Small intestine (tissue), 7 donors: ENCODE measurements around the gene PSAT1. TPM values are rescaled to one million over a fixed set of nuclear protein-coding genes. Genes with fewer than 3 reads are reported as not detected.

Experiments used
- DNase-seq, 2 donors: peaks; one replicate each; pipeline versions ENCODE4 v3.0.0 to v3.0.0-alpha.2; 2013
- FAIRE-seq: peaks from 2 replicates; lab custom pipeline; 2012; peaks lifted over from hg19 to GRCh38; lab: Jason Lieb, UNC
- H3K27ac ChIP-seq, 3 donors: one replicate each; pipeline ENCODE4 v1.5.1; 2013; ENCODE audit warnings: low read length in 2 of 3, mild to moderate bottlenecking in 2 of 3, control low read depth in 1 of 3, inconsistent platforms in 1 of 3, low read depth in 1 of 3, moderate library complexity in 1 of 3
- H3K27me3 ChIP-seq, 3 donors: one replicate each; pipeline ENCODE4 v1.6.1; 2013; ENCODE audit warnings: low read length in 3 of 3, inconsistent platforms in 1 of 3; ENCODE audit not compliant: control insufficient read depth in 3 of 3, insufficient read depth in 3 of 3
- H3K36me3 ChIP-seq, 3 donors: one replicate each; pipeline ENCODE4 v1.6.1; 2013; ENCODE audit warnings: low read length in 3 of 3, inconsistent platforms in 1 of 3, low read depth in 1 of 3, mild to moderate bottlenecking in 1 of 3, moderate library complexity in 1 of 3; ENCODE audit not compliant: control insufficient read depth in 3 of 3, insufficient read depth in 2 of 3
- H3K4me1 ChIP-seq, 3 donors: one replicate each; pipeline ENCODE4 v1.6.1; 2013; ENCODE audit warnings: low read length in 2 of 3, inconsistent platforms in 1 of 3, low read depth in 1 of 3, mild to moderate bottlenecking in 1 of 3, moderate library complexity in 1 of 3; ENCODE audit not compliant: control insufficient read depth in 3 of 3, insufficient read depth in 2 of 3
- H3K4me3 ChIP-seq, 3 donors: one replicate each; pipeline ENCODE4 v1.5.1; 2013; ENCODE audit warnings: low read length in 3 of 3, control low read depth in 1 of 3, inconsistent platforms in 1 of 3, low read depth in 1 of 3, mild to moderate bottlenecking in 1 of 3, moderate library complexity in 1 of 3
- H3K9me3 ChIP-seq, 2 donors: one replicate each; pipeline ENCODE4 v1.6.1; 2013; ENCODE audit warnings: low read depth in 1 of 2, low read length in 1 of 2; ENCODE audit not compliant: control insufficient read depth in 2 of 2, insufficient read depth in 1 of 2
- WGBS, 3 donors: extraction: QIAGEN DNeasy Blood & Tissue Kit; methylation state at CpG; one replicate each; pipeline ENCODE4 v1.1.7; 2013; 5-methylcytosine and 5-hydroxymethylcytosine counted together
- polyA plus RNA-seq, 4 donors: library from polyadenylated mRNA; stranded (reverse) in 3 of 4; unstranded in 1 of 4; fragments of 200-250 nt in 3 of 4; fragments of 120-200 nt in 1 of 4; gene quantifications; one replicate each; pipeline versions ENCODE4 v1.2.1 to v1.2.3, GENCODE V29; 2013
- donor health status: healthy with polysubstance abuse.
- donor health status: control.
- donor health status: control.
- donor health status: Bipolar disorder and iron deficiency.
- donor health status: healthy.

PSAT1 gene
- polyA plus RNA-seq, 4 donors = 1.8 to 101 (median 2.9) TPM

DNA sequence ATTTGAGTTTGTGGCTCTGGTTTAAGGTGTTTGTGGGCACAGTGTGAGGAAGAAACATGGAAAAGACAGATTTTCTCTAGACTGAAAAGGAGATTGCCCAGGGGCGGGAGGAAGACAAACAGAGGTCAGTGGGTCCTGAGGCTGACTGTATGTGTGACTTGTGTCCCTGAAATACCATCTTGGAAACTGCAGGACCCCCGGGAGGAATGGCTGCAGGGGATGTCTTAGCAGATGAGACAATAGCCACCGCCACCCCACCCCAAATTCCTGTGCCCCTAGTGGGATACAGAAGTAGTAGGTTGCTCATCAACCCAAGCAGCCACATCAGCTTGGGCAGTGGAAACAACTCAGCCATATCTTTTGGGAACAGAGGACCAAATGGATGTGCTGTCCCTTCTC, 1.7 kb upstream of the PSAT1 start:
- 91 to 93% (median 91%) methylated on average over 3 of the region's 3 CpGs for WGBS, 3 donors
- no peak overlapping the region for H3K27ac ChIP-seq
- no peaks in the 10 kb centered on the region for H3K36me3 ChIP-seq
- FAIRE-seq (no peak), DNase-seq (no peak)
- peaks cover 0 to 4% (median 3%) of the 10 kb centered on the region in 3 donors for H3K4me1 ChIP-seq
- H3K9me3 ChIP-seq = no peaks in the 10 kb centered on the region
- H3K4me3 ChIP-seq = no peak overlapping the region
- H3K27me3 ChIP-seq = peaks cover 0 to 21% (median 1%) of the 10 kb centered on the region in 3 donors

DNA sequence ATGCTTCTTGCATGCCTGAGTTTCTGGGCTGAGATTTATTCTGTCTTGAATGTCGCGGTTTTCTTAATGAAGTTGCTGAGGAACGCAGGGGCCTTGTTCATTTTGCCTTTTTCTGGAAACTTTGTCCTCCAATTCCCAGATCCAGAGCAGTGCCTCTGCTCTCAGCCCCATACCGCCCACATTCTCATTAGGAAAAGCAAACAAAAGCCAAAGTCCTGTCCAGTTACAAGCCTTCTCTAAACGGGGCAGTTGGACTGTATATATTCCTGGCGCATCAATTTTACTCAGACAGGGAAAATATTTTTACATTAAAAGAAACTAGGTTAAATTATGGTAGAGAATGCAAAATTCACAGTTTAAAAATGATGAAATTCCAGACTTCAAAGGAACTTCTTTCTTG, 1.2 kb upstream of the PSAT1 start:
- H3K4me3 ChIP-seq = peak overlapping the region in 1 of 3 donors; percentile 66
- 57 to 71% (median 69%) methylated on average over 6 of the region's 6 CpGs for WGBS, 3 donors
- H3K27ac ChIP-seq = no peak overlapping the region
- no peaks in the 10 kb centered on the region for H3K9me3 ChIP-seq
- no peaks in the 10 kb centered on the region for H3K36me3 ChIP-seq
- no peak for DNase-seq
- H3K4me1 ChIP-seq = peaks cover 0 to 4% (median 3%) of the 10 kb centered on the region in 3 donors
- H3K27me3 ChIP-seq = peaks cover 0 to 21% (median 3%) of the 10 kb centered on the region in 3 donors
- FAIRE-seq = no peak

DNA sequence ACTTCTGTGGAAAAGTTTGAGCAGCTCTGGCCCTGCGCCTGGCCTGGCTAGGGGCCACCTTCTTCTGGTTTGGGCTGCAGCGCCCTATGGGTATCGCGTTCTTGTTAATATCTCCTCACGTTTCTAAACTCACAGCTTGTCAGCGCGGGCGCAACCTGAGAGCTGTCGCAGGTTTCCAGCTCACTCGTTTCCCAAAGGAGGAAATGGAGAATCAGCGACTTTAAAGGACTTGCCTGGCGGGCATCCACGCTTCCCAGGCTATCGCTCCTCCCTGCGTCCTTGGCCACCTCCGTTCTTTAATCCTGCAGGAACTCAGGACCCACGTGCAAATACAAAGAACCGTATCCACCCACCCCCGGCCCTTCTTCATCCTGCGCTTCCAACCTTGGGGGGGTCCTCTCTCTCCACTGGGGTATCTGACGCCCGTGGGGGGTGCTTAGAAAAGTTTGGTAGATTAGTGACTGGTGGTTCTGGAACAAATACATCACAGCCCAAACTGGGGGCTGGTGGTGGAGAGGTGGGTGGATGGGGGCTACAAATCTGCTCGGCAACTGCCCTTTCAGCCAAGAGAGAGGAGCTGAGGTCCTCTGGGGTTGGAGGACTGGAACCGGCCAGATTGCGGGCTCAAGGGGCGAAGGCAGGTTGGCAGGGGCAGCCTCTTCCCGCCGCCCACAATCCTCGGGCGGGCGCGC, 578 bp upstream of the PSAT1 start:
- WGBS, 3 donors = 4 to 5% (median 4%) methylated on average over 32 of the region's 32 CpGs
- DNase-seq (peak; percentile 29 to 45), FAIRE-seq (no peak)
- Histone ChIP-seq H3K9me3 (no peaks in the 10 kb centered on the region), H3K27me3 (peaks cover 0 to 21% (median 3%) of the 10 kb centered on the region in 3 donors), H3K36me3 (no peaks in the 10 kb centered on the region), H3K4me1 (peaks cover 0 to 4% (median 3%) of the 10 kb centered on the region in 3 donors), H3K27ac (peak overlapping the region in 2 of 3 donors; percentile 42 to 77), H3K4me3 (peak overlapping the region; percentile 37 to 66 (median 59))

DNA sequence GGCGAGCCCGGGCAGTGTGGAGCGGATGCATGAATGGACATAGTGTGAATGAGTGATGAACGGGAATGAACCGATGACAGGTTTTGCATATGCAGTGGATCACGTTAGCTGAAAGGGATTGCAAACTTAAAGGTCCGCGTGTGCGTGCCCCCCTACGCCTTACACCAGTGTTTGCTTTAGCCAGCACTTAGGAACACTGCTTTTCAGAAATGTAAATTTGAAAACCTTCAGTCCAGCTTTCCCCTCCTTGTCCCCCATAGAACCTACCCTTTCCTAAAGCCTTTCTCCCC, 692 bp downstream of the PSAT1 start:
- Histone ChIP-seq H3K4me1 (peaks cover 0 to 4% (median 3%) of the 10 kb centered on the region in 3 donors), H3K4me3 (peak overlapping the region; percentile 37 to 66 (median 59)), H3K27me3 (peaks cover 0 to 21% (median 3%) of the 10 kb centered on the region in 3 donors), H3K27ac (no peak overlapping the region), H3K36me3 (no peaks in the 10 kb centered on the region), H3K9me3 (no peaks in the 10 kb centered on the region)
- DNase-seq (no peak), FAIRE-seq (no peak)
- WGBS, 3 donors = 0 to 1% (median 1%) methylated on average over 10 of the region's 10 CpGs

DNA sequence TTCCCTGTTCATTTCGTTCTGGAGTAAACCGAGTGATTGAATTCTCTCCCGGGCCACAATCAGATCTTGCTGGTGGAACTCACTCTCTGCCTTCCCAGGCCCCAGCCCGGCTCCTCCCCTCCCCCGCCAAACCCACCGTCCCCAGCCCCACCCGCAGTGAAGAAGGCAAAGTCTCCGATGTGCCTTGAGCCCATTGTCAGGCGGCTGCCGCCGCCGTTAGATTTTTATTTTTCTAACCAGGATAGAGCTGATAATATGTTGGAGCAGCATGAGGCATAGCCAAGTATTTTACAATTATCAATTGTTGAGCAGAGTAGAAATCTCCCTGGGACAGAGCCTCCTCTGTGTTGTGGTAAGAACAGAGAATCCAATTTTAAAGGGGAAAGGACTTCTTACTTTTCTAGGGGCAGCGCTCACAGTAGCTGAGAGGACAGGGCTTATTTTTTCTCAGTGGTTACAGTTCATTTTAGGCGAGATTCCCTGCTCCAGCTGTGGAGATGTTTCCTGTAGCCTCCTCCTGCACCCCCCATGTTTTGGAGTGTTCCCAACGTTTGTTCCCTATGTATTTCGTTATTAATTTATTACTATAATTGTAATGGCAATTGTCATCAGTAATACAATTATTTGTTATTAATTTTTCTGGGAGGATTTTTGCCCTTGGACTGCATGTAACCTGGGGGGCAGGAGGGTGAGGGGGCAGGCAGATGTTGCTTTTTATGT, 1.3 kb downstream of the PSAT1 start:
- 7 to 10% (median 8%) methylated on average over 15 to 16 of the region's 16 CpGs for WGBS, 3 donors

DNA sequence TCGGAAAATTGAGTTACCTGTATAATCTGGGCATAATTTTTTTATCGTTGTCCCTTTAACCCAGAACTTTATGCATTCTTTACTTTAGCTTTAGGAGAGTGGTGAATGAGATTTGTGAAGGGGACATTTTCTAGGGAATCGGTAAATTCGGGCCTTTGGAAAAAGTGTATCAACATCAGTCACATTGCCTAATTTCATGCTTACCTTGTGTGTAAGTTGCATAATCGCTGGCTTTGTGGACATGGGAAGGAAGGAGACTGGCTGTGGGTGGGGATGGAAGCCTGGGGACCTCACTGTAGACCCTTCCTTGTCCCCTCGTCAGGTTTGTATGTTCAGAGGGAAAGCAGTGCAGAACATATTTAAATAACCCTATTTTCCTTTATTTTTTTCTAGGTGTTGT, 3.3 kb downstream of the PSAT1 start:
- no peak overlapping the region for H3K4me3 ChIP-seq
- peaks cover 0 to 1% (median 0%) of the 10 kb centered on the region in 3 donors for H3K36me3 ChIP-seq
- FAIRE-seq (no peak), DNase-seq (no peak)
- peaks cover 0 to 4% (median 3%) of the 10 kb centered on the region in 3 donors for H3K4me1 ChIP-seq
- peaks cover 0 to 18% (median 3%) of the 10 kb centered on the region in 3 donors for H3K27me3 ChIP-seq
- no peak overlapping the region for H3K27ac ChIP-seq
- 92 to 94% (median 94%) methylated on average over 6 of the region's 6 CpGs for WGBS, 3 donors
- H3K9me3 ChIP-seq = no peaks in the 10 kb centered on the region

More for the DNA sequence above, 1.3 kb downstream of the PSAT1 start:
- H3K27ac ChIP-seq = no peak overlapping the region
- peak overlapping the region; percentile 19 to 66 (median 59) for H3K4me3 ChIP-seq
- FAIRE-seq = no peak
- peaks cover 0 to 4% (median 3%) of the 10 kb centered on the region in 3 donors for H3K4me1 ChIP-seq
- DNase-seq = peak; percentile 6 to 11
- no peaks in the 10 kb centered on the region for H3K9me3 ChIP-seq
- peaks cover 0 to 21% (median 3%) of the 10 kb centered on the region in 3 donors for H3K27me3 ChIP-seq
- H3K36me3 ChIP-seq = no peaks in the 10 kb centered on the region

DNA sequence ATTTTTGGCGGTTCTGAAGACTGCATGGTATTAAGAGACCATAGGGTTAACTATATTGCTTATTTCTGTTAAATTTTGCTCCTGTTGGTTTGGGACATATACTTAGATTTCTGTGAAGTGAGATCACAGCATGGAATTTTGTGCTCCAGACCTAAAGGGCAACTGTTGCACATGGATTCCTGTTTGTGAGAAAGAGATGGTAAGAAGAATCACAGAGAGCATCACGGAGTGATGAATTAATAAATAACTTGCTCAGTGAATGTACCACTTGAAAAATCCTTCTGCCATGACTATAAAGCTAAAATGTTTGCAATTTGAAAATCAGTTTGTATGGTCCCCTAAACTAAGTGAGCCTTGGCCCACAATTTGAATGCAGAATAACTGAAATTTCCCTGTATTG, 4.5 kb downstream of the PSAT1 start:
- Histone ChIP-seq H3K4me1 (peaks cover 0 to 3% (median 2%) of the 10 kb centered on the region in 3 donors), H3K4me3 (no peak overlapping the region), H3K36me3 (peaks cover 0 to 3% (median 0%) of the 10 kb centered on the region in 3 donors), H3K9me3 (no peaks in the 10 kb centered on the region), H3K27me3 (peaks cover 0 to 10% (median 3%) of the 10 kb centered on the region in 3 donors), H3K27ac (no peak overlapping the region)
- 86 to 97% (median 92%) methylated on average over 2 of the region's 2 CpGs for WGBS, 3 donors
- DNase-seq = no peak
- no peak for FAIRE-seq

DNA sequence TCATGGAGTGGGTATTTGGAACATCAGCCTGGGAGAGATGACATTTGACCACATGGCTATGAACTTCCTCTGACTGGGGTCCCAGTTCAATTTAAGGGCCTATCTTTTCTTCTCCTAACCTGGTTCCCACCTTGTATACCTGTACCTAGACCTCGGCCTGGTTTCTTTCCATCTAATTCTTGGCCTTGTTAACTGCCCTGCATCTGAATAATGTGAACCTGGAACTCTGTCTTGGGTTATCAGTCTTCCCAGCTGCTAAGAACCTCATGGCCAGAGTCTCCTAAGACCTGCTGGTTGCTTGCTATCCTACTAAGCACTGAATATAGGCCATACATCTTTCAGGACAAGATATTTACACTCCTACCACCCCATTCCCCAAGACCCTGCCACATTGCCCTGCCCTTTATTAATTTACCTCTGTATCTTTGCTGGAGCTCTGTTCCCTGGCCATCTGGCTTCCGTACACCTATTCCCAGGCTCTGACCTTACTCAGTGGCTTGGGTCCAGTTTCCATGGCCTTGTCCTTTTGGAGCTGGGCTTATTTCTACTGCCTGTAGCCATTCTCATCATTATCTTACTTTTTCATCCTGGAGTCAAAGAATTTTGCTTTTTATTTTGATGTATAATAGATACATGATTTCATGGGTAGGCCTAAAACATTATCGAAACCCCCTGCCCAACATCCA, 6.6 kb downstream of the PSAT1 start:
- DNase-seq (no peak), FAIRE-seq (no peak)
- WGBS, 3 donors = 94 to 97% (median 96%) methylated on average over 3 of the region's 3 CpGs

More for the DNA sequence above, 6.6 kb downstream of the PSAT1 start:
- no peak overlapping the region for H3K27ac ChIP-seq
- H3K4me3 ChIP-seq = no peak overlapping the region
- peaks cover 0 to 6% (median 2%) of the 10 kb centered on the region in 3 donors for H3K36me3 ChIP-seq
- no peaks in the 10 kb centered on the region for H3K4me1 ChIP-seq
- no peaks in the 10 kb centered on the region for H3K9me3 ChIP-seq
- H3K27me3 ChIP-seq = peaks cover 0 to 2% (median under 1%) of the 10 kb centered on the region in 3 donors
